Central memory CD4-positive, alpha-beta T cell (primary cell): ENCODE results near the gene FBXO17.

Experiments
- DNase-seq: peaks from one replicate; pipeline ENCODE4 v3.0.0; 2022

Gene FBXO17

DNA sequence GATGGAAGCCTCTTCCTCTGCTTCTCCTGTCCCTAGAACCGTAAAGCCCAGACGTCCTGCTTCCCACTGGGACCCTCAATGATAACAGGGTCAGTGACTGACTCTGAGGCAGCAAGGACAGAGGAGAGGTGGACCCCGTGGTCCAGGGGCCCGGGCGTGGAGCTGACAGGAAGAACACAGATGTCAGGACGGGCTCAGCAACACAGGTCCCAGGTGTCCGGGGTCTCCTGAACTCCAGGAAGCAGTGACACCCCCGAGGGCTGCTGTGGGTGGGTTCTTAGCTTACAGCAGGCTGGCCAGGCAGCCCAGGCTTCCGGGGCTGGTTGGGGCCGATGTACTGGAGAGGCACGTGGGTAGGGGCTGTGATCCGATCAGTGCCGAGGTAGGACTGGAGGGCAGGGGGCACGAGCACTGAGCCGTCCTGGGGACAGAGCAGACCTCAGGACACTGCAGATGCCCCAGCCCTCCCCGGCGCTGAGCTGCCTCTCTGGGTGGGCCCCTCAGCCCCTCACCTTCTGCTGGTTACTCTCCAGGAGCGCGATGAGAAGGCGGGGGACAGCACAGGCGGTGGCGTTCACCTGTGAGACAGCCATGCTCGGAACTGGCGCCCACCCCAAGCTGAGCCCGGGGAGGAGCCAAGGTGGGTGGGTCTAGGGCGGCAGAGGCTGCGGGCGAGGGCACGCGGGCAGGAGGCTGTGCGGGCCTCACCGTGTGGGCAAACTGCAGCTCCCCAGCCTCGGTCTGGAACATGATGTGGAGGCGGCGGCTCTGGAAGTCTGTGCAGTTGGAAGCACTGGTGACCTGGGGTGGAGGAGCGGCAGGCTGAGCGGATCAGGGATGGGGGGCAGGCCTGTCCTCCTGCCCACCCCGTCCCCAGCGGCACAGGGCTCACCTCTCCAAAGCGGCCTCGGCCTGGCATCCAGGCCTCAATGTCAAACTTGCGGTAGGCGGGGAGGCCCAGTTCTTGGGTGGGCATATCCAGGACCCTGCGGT, 59.9 kb downstream of the FBXO17 start:
- no peak for DNase-seq

DNA sequence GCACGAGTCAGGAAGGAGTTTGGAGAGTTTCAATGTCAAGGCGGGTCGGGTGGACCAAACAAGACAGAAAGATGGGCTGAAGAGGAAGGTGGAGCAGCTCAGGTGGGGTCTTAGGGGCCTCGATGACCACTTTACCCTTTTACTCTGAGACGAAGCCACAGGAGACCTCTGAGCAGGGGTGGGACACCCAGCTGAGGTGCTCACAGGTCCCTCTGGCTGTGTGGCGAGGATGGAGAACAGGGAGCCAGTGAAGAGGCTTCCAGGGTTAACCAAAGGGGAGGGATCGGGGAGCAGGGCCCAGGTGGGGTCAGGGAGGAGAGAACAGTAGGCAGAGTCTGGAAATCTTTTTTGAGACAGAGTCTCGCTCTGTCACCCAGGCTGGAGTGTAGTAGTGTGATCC, 61.6 kb downstream of the FBXO17 start:
- DNase-seq = no peak

DNA sequence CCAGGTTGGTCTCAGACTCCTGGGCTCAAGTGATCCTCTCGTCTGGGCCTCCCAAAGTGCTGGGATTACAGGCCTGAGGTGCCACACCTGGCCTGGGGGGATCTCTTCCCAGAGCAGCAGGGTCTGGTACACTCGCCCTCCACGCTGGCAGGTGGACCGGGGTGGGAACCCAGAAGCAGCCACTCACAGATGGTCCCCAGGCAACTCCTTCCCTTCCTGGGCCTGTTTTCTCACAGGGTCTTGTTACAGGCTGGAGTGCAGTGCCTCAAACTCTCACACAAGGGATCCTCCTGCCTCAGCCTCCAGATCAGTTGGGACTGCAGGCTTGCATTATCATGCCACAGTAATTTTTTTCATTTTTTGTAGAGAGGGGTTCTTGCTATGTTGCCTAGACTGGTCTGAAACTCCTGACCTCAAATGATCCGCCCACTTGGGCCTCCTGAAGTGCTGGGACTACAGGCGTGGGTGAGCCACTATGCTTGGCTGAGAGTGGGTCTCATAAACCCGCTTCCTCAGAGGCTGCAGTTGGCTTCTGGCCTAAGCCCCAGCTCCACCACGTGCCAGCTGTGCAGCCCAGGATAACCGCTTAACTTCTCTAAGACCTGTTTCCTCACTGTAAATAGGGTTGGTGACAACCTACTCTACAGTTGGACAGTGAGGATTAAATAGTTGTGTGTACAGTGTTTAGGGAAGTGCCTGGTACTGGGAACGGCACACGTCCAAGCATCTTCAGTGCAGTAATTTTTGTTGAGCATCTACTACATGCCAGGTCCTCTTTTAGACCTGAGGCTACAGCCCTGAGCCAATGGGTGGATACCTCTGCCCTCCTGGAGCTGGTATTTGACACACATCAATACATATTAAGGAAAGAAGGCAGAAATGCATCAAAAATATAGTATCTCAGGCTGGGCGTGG, 62.7 kb downstream of the FBXO17 start:
- no peak for DNase-seq

DNA sequence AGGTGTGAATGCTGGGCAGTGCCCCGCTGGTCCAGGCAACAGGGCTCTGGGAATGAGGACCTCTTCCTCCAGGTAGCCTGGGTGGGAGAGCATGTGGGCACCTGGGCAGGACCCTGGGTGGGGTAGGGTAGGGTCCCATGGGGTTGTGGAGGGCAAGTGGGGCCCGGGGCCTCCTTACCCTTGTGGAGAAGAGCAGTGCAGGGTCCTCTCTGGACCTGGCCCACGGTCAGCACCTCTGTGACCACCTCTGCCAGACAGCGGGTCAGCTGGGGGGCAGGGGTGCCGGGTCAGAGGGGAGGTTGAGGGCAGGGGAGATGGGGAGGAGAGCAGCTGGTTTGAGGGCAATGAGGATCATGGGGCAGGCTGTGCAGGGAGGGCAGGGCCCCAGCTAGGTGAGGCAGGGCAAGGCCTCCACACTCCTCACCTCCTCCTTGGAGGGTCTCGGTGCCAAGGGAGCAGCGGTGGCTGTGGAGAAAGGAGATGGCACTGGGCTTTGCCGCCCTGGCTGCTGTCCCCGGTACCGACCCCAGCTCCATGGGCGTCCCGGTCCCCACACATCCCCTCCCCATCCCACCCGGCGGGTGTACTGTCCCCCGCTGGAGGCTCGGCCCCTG, 64.0 kb downstream of the FBXO17 start:
- DNase-seq = no peak

DNA sequence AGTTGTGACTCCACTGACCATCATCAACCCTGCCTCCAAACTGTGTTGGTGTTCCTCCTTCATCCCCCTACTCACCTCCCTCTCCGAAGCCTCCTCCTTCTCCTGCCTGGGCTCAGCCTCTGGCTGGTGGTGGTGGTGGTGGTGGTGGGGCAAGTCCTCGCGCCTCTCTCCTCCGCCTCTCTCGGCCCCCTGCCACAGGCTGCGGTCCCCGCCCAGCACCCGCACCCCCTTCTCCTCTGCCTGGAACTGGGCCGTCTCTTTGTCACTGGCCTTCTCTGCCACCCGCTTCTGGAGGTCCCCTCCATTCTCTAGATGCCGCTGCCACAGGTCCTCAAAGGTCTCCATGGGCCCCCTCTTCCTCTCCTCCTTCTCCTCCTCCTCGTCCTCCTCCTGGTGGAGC, 65.1 kb downstream of the FBXO17 start:
- DNase-seq = no peak

DNA sequence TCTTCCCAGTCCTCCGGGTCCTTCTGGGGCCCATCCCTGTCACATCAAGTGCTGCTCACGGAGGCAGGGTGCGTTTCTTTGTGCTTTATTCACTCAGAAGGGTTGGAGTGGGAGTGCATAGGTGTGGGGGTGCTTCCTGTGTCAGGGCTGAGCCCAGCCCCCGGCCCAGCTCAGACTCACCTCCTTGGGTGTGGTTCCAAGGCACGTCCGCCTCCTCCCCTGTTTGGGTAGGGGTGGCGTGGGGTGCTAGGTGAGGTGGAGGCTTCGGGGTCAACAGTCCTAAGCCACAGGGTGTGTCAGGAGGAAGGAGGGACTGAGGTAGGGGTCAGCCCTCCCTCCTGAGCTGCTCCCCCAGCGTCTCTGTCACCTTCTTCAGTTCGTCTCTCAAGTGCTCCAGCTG, 66.6 kb downstream of the FBXO17 start:
- no peak for DNase-seq

DNA sequence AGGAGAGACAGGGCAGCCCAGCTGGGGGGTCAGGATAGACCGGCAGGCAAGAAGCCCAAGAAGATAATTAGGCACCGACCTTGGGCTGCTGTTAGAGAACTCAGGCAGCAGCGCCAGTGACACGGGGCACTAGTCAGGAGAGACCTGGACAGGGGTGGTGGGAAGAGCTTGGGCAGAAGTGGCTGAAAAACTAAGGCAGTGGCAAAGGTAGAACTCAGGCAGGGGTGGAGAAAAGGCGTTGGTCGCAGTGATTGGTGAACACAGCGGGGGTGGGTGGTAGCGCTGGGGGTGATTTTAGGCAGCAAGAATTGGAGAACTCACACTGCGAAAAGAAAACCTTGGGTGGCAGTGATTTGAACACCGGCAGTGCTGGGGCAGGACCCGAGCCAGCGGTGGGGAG, 67.9 kb downstream of the FBXO17 start:
- no peak for DNase-seq

DNA sequence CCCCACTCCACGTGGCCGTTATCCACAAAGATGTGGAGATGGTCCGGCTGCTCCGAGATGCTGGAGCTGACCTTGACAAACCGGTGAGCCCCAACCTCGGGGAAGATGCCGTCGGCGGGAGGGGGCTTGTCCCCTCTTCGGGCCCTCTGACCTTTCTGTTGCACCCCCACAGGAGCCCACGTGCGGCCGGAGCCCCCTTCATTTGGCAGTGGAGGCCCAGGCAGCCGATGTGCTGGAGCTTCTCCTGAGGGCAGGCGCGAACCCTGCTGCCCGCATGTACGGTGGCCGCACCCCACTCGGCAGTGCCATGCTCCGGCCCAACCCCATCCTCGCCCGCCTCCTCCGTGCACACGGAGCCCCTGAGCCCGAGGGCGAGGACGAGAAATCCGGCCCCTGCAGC, 68.3 kb downstream of the FBXO17 start:
- DNase-seq = no peak

DNA sequence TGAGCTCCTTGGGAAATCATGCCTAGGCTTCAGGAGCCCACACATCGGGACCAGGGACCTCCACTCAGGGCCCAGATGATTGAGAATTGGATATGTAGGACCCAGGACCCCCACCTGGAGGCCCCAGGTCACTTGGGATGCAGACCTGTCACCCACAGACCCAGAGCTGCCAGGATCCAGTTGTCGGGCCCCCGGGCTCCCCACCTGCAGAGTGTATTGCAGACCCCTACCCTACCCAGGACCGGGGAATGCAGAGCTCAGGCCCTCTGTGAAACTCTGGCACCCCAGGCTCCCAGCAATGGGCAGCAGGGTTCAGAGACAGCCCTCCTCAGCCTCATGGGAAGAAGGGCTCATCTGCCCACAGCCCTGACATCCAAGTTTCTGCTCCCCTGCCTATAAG, 69.9 kb downstream of the FBXO17 start:
- no peak for DNase-seq

DNA sequence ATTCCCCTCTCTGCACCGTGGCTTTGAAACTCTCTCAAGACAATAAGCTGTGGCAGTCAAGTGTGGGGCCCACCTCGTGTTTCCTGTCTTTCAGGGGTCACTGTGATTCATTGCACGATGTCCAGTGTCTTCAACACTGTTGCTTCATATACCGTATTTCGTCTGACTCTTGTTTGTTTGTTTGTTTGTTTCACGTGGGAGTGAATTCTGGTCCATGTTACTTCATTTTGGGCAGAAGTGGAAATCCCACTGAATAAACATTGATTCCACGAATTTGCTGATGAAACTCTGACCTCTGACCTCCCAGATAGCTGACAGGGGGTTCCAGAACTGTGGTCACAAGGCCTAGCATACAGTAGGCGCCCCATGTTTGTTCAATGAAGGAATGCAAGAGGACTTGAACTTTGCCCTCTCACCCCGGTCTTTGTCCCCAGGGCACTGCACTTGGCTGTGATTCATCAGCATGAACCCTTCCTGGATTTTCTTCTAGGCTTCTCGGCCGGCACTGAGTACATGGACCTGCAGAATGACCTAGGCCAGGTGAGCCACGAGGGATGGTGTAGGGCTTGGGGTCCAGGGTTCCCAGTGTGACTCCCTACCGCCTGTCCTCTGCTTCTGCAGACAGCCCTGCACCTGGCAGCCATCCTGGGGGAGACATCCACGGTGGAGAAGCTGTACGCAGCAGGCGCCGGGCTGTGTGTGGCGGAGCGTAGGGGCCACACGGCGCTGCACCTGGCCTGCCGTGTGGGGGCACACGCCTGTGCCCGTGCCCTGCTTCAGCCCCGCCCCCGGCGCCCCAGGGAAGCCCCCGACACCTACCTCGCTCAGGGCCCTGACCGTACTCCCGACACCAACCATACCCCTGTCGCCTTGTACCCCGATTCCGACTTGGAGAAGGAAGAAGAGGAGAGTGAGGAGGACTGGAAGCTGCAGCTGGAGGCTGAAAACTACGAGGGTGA, 70.7 kb downstream of the FBXO17 start:
- no peak for DNase-seq

DNA sequence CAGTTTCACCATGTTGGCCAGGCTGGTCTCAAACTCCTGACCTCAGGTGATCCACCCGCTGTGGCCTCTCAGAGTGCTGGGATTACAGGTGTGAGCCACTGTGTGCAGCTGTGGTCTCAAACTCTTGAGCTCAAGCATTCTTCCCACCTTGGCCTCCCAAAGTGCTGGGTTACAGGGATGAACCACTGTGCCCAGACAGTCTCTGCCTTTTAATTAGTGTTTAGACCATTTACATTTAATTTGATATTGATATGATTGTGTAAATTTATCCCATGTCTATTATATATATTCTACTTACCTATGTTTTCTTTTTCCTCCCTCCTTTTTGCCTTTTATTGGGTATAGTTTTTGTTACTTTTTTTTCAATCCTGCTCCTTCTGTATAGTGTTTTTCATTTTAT, 73.9 kb downstream of the FBXO17 start:
- no peak for DNase-seq

DNA sequence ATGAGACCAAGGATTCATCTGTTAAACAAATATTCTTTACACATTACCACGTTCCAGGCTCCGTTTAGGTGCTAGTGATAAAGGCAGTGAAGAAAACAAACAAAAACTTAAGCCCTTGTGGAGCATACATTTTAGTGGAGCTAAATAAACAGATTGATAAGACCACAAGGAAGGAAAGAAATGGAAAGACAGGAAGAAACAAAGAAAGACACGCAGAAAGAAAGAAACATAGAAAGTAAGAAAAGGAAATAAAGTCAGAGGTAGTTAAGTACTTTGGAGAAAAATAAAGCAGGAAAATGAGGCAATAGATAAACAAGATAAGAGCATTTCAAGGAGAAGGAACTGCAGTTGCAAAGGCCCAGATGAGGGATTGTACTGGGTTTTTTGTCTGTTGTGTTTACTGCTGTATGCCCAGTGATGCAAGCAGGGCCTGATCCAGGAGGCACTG, 74.8 kb downstream of the FBXO17 start:
- no peak for DNase-seq

DNA sequence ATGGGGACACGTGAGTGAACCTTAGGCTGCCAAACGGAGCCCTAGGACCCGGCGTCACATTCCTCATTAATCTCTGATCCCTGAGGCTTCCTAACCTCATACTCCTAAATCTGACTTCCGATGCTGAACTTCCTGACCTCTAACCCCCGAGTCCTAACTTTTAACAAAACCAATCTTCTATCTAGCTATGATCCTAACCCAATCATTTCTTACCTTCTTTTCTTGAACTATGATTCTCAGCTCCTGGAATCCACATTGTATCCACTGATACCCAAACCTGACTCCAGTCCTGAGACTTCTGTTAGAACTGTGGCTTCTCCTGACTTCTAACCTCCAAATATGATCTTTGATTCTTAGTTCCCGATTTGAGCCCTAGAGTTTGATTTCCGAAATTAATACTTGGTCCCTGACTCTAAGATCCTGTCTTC, 75.3 kb downstream of the FBXO17 start:
- no peak for DNase-seq

DNA sequence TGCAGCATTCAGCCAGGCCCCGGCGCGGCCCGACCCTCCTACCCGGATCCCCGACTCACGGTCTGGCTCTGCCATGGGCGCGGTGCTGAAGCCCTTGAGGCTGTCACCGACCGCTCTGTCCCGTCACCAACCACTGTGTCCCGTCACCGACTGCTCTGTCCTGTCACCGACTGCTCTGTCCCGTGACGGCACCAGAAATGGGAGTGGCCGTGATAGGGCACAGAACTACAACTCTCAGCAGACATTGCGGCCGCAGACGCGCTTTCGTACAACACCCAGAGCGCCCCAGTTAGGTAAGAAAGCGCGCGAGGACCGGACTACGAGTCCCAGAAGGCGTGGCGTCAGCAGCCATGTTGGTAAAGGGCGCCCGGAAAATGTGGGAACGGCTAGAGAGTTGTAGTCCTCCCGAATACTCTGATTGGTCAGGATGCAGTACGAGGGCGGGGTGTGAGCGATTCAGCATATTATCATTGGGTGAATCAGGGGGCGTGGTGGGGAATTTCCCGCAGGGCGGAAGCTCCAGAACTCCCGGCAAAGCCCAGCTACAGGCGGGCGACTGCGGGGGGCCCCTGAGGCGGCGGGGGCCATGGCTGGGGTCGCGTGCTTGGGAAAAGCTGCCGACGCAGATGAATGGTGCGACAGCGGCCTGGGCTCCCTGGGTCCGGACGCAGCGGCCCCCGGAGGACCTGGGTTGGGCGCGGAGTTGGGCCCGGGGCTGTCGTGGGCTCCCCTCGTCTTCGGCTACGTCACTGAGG, 75.9 kb downstream of the FBXO17 start, which contains the start of the genes NFKBIB and SIRT2:
Gene NFKBIB (plus strand): TSS at position 523 of the 755 bp plus-strand sequence. CDS start 64 bp downstream, at position 587.
Gene SIRT2 (minus strand): TSS at position 172 of the 755 bp plus-strand sequence. CDS start 97 bp downstream, at position 75.
- peak; percentile 100 for DNase-seq

DNA sequence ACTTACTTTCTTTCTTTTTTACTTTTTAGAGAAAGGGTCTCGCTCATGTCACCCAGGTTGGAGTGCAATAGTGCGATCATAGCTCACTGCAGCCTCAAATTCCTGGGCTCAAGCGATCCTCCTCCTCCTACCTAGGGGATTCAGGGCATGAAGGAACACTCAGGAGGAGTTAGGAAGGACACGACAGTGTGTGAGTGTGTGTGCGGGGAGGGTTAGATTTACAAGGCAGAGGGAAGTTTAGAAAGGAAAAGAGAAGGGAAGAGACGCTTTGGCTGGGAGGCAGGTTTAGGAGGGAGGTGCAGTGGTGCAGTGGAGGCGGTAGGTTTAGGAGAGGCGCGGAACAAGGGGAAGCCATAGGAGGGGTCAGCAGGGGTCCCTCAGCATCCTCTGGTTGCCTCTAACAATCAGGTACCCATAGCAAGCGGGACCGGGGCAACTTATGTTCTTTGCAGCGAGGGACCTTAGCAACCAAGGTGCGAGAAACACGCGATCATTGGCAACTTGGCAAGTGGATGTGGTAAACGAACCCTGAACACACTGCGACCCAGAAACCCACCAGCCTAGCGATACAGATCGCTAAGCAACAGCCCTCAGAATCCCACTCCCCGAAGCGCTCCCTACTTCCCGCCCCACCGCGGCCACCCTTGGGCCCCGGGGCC, 76.6 kb downstream of the FBXO17 start:
- DNase-seq = no peak

DNA sequence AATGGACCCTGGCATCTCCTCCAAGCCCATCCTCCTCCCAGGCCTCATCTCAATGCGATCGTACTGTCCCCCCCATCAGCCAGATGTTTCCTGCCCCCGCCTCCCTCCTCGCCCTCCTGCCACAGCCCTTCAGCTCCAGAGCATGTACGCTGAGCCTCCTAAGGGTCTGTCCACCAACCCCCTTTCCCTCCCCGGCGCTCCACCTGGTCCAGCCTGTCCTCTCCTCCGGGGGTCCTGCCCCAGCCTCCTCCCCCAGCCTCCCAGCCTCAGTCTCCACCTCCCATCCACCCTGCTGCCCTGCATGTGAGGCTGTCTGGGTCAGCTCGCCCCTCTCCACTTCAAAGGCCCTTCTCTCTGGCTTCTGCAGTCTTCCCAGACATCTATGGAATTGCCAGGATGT, 80.6 kb downstream of the FBXO17 start:
- no peak for DNase-seq

DNA sequence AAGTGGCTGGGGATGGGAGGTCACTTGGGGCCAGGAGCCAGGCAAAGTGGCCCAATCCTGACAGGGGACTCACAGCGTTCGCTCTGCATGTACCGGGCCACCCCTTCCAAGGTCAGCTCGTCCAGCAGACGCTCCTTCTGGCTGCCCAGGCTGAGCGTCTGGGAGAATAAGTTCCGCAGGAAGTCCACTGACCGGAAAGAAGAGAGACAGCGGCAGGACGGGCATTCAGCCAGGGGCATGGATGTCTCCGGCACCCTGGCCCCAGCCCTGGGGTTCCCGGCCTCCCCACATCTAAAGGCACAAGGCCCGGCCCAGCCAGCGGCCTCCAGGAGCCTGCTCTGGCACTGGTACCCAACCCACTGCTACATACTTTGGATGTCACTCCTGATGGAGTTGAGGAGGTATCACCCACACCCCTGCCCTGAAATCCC, 82.2 kb downstream of the FBXO17 start:
- no peak for DNase-seq

DNA sequence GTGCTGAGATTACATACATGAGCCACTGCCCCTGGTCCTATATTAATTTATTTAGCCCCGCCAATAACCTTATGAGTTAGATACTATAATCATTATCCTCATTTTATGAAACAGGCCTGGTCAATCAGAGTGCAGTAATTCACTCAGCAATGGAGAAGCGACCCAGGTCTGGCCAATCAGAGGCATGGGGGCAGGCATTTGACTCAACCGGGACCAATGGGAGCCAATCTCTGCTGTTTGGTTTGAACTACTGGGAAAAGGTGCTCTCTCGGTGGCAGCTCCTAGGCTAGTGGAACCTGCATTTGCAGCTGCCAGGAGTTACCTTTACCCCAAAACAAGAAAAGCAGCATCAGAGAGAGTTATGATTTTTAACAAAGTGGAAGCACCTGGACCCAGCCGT, 82.7 kb downstream of the FBXO17 start:
- no peak for DNase-seq

DNA sequence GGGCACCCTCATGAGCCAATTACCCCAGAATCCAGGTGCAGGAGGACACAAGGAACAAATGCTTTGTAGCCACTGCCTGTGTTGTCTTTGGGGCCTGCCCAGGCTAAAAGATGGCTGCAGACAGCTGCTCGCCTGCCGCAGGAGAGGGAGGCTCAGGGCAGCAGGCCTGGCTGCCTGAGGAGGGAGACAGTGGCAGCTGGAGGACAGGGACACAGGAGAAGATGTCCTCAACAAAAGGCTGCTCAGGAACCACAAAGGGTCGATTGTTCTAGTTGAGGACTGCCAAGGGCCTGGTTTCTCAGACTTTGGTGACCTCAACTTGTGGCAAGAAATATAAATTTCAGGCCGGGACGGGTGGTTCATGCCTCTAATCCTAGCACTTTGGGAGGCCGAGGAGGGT, 83.8 kb downstream of the FBXO17 start:
- no peak for DNase-seq
